Hematopoietic multipotent progenitor cell treated with erythropoietin and hydrocortisone succinate and interleukin-3 and kit ligand, for 15 days (in vitro differentiated cells): Measurements from ENCODE around the gene IL6.
"Not testable (repeated sequence)": the region's sequence is repeated elsewhere in the genome, so short reads cannot be mapped to it uniquely, and the experiment has no call there.

Experiments used
- DNase-seq: peaks from one replicate; pipeline ENCODE4 v3.0.0-alpha.2; 2015; ENCODE audit warnings: low spot score

IL6 gene

DNA sequence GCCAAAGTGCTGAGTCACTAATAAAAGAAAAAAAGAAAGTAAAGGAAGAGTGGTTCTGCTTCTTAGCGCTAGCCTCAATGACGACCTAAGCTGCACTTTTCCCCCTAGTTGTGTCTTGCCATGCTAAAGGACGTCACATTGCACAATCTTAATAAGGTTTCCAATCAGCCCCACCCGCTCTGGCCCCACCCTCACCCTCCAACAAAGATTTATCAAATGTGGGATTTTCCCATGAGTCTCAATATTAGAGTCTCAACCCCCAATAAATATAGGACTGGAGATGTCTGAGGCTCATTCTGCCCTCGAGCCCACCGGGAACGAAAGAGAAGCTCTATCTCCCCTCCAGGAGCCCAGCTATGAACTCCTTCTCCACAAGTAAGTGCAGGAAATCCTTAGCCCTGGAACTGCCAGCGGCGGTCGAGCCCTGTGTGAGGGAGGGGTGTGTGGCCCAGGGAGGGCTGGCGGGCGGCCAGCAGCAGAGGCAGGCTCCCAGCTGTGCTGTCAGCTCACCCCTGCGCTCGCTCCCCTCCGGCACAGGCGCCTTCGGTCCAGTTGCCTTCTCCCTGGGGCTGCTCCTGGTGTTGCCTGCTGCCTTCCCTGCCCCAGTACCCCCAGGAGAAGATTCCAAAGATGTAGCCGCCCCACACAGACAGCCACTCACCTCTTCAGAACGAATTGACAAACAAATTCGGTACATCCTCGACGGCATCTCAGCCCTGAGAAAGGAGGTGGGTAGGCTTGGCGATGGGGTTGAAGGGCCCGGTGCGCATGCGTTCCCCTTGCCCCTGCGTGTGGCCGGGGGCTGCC is at the start of gene IL6:
IL6 (plus strand) TSS at position 294 of the 807 bp plus-strand sequence; CDS start at position 357, 63 bp downstream.
- DNase-seq, result no peak

DNA sequence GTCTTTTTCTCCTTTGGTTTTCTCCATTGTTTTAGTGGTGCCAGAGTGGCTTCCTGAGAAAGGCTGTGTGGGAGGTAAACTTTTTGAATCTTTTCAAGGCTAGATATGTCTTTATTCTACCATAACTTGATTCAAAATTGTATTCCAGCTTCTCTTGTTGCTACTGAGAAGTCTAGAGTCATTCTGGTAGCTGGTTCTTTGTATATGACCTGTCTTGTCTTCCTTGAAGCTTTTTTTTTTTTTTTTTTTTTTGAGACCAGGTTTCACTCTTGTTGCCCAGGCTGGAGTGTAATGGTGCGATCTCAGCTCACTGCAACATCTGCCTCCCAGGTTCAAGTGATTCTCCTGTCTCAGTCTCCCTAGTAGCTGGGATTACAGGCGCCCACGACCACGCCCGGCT is 49.7 kb upstream of the IL6 start:
- not testable (repeated sequence) for DNase-seq

DNA sequence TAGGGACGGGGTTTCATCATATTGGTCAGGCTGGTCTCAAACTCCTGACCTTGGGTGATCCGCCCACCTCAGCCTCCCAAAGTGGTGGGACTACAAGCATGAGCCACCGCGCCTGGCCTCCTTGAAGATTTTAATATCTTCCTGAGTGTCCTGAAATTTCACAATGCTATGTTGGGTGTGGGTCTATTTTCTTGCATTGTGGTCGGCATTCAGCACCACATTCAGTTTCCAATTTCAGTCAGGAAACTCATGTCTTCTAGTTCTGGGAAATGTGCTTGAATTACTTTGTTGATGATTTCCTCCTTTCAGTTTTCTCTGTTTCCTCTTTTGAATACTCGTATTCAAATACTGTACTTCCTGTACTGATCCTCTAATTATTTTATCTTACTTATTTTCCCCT is 49.3 kb upstream of the IL6 start:
- no peak for DNase-seq

DNA sequence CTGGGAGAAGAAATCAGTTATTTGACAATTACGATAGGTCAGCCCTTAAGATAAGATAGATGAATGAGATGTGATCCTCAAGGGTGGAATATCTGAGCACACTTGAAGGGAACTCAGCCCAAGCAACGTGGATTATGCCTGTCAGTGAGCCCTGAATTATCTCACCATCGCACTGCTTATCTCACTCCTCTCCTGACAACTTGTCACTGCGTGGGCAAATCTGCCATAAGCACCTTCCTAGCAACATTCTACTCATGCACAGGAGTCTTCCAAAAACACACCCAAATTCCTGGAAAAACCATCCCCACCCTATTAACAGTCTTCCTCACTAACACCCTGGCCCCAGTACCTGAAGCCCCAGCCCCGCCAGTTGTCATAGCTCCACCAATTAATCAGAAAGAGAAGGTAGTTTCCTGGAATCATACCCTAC is 46.5 kb upstream of the IL6 start:
- no peak for DNase-seq

DNA sequence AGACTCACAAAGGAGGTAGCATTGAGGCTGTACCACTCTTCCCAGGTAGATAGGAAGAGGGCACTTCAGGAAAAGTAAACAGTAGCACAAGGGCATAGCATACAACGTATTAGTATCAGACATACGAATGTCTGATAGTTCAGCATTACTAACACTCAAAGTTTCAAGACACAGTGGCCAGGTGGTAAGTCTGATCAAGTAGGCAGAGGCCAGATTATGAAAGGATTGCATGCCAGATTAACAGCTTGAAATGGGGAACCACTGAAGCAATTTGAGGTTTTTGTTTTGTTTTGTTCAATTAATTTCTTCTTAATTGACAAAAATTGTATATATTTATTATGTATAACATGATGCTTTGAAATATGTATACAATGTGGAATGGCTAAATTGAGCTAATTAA is 45.7 kb upstream of the IL6 start:
- DNase-seq, result no peak

DNA sequence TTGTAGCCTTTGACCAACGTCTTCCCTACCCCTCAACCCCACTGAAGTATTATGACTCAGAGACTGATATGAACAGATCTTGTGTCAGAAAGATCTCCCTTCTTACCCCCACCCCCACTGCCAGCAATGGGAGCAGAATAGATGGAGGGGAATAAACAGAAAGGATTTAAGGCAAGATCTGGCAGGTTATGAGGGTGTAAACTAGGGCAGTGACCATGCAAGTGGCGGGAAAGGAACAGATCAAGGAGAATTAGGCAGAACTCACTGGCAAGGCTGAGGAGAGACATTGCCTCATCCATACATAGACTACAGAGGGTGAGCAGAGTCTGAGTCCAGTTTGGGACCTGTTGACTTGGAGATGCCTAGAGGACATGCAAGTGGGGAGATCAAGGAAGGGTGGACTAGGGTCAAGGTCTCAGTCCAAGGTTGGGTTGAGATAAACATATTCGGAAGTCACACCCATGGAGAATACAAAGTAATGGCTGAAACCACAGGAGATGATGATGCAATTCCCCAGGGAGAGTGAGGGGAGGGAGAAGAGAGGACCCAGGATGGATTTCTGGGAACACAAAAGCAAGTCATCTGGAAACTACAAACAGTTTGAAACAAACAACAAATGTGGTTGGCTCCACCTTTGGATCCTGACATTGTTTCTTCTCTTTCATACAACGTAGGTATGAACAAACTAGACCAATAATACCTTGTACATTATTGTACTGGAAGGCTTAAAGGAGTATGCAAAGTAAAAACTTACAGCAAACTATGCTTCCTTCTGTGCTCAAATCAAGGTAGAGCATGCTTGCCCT is 44.9 kb upstream of the IL6 start:
- DNase-seq, result no peak

DNA sequence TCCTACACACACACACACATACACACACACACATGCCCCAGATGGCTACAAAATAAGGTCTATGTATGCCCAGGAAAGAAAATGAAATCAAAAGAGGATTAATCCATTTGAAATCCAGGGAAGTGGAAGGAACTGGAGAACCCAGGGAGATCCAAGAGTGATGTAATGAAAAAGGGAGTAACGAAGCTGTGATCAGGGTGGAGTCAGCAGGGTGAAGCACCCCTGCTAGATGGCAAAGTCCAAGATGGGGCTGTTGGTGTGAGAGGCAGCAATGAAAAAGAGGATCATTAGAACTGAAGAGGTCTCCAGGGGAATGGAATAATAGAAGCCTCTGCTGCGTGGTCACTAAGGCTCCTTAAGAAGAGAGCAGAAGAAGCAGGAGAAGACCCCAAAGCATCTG is 43.6 kb upstream of the IL6 start:
- DNase-seq, result no peak

DNA sequence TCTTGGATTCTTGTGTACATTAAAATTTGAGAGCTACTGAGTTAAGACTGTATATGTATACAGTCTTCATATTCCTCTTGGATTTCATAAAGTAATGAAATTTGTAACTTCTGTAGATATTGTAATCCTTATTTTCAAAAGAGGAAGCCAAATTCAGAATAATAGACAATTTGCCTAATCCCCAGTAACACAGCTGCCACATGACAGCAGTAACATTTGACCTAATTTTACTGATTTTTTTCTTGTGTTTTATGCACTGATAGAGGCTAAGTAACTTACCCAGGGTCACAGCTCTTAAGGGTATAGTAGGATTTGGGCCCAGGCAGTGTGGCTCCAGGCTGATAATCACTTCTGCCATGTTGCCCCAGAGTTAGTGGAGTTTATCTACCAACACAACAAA is 40.4 kb upstream of the IL6 start:
- no peak for DNase-seq

DNA sequence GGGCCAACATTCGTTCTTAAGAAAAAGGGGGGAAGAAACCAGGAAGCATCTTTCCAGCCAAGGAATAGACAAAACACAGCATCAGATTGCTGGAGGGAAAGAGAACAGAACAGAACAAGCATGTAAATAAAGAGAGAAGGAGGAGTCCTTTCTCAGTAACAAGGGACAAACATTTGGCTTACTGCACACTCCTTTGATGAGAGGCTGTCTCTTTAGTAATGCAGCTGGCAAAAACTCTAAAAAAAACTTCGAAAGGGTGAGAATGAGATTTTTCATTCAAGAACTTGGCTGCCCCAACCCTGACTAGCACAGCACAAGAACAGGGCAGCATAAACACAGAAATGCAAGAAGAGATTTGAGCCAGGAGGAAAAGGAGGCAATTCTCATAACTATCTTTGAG is 38.9 kb upstream of the IL6 start:
- no peak for DNase-seq

DNA sequence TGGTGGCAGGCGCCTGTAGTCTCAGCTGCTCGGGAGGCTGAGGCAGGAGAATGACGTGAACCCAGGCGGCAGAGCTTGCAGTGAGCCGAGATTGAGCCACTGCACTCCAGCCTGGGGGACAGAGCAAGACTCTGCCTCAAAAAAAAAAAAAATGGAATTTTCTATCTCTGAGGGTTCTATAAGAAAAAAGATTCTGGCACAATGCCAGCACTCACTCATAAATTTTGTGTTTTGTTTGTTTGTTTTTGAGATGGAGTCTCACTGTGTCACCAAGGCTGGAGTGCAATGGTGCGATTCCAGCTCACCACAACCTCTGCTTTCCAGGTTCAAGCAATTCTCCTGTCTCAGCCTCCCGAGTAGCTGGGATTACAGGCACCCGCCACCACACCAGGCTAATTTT is 38.1 kb upstream of the IL6 start:
- not testable (repeated sequence) for DNase-seq

DNA sequence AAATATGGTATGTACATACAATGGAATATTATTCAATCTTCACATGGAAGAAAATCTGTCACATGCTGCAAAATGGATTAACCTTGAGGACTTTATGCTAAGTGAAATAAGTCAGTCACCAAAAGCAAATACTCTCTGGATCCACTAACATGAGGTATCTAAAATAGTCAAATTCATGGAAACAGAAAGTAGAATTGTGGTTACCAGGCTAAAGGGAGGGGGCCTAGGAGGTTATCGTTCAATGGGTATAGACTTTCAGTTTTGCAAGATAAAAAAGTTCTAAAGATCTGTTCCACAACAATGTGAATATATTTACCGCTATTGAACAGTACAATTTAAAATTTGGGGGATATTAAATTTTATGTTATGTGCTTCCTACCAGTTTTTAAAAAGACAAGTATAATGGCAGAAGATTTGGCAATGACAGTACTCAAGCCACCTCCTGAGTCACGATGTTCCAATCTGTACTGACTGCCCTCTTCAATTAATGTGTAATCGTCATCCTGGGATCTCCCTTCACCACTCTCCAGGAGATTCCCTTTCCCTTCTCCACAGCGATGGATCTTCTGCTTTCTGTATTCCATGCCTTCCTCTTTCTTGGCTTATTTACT is 32.3 kb upstream of the IL6 start:
- DNase-seq, result no peak

DNA sequence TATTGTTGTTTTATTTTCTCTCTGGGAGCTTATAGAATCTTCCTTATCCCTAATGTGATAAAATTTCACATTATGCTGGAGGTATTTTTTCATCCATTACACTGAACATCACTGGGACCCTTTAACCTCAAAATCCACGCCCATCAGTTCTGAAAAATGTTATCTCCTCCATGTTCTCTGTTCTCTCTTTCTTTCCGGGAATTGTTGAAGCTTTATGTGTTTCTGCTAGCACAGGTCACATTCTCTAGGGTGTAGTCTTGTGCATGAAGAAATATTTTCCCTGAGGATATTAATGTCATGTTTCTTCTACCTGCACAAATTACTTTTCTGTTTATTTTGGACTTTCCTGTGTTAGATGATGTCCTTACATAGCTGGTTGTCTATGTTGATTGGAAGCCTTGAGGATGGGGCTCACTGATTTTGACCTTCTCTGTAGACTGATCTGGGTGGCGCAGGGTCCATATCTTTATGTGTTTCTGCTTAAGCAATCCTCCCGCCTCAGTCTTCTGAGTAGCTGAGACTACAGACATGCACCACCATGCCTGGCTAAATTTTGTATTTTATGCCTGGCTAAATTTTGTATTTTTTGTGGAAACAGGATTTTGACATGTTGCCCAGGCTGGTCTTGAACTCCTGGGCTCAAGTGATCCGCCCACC is 31.4 kb upstream of the IL6 start:
- DNase-seq, result no peak

DNA sequence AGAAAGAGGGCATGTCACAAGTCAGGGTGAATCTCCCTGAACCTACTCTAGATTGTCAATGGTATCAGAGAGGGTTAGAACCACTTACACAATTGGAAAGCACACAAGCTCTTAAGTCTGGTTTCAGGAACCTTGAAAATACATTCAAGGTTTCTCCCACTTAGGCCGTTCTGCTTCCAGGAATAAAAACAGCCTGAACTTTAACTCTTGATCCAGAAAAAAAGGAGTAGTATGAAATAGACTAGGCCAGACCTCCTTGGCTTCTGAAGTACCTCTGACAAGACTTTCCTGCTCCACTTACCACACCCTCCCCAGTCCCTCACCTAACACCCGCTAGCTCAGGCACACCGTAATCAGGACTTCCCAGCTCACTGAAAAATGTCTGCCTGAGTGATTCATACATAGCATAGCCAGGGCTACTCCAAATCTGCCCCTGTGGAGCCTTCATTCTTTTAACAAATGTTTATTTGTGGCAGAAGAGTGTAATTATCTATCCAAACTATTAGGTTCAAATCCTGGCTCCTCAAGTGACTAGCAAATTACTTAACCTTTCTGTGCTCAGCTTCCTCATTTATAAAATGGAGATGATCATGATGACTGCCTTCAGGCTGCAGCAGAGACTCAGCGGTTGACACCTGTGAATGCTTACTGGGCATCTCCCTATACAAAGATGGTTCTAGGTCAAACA is 30.3 kb upstream of the IL6 start:
- DNase-seq, result no peak

DNA sequence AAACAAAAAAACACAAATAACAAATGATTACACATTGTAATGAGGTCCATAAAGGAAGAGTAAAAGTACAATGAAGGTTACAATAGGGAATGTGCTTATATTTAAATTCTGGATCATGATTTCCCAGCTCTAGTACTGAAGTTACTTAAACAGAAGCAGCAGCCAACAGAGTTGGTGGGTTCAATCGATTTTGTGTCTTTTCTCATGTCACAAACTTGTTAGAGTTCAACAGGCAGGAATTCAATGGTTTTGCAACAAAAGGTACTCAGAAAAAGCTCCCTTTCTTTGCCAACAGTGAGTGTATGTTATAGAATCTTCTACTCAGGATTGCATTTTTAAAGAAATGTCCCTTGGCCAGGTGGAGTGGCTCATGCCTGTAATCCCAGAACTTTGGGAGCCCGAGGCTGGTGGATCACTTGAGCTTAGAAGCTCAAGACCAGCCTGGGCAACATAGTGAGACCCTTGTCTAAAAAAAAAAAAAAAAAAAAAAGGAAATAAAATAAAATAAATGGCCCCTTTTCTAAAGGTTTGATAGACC is 29.6 kb upstream of the IL6 start:
- DNase-seq, result no peak

DNA sequence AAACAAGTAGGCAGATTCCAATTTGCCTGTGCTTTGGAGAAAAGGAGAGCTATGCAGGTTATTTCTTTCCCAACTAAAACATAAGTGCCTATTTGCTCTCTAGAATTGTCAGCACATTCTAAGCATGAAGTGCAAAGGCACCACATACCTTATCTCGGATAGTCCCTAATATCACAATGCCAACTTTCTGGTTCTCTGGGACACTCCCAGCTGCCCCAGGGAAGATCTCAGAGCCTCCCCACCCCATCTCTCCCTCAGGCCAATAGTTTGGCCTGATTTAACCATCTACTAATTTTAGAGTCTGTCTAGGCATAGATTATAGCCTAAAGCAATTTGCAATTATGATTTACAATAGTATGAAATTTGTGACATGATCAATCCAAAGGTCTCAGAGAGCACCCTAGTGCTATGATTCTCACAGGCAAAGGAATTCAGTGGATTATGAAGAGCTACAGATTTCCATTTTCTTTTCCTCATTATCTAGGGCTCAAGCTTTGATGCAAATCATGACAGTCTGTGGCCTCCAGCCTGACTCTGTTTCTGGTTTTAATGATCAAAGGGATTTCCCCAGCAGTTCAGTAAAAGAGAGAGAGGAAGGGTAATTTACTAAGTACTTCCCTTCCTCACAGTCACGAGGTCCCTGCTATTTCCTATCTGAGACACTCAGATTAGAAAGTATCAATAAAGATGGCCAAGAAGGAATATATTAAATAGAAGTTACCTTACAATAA is 29.0 kb upstream of the IL6 start:
- DNase-seq, result no peak

DNA sequence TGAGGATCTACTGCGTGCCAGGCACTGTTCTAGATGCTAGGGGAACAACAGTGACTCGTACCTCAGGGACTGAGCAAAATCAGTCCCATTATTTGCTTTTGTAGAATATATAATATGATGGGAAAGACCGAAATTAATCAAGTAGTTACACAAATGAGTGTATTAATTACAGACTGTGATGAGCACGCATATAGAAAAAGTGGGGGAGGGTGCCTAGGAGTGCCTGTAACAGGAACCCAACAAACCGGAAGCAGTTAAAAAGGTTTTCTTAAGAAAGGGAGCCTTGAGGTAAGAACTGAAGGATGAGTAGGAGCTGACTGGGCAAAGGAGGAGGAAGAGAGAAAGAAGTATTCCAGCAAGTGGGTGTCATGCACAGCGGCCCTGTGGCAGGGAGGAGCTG is 28.2 kb upstream of the IL6 start:
- no peak for DNase-seq

DNA sequence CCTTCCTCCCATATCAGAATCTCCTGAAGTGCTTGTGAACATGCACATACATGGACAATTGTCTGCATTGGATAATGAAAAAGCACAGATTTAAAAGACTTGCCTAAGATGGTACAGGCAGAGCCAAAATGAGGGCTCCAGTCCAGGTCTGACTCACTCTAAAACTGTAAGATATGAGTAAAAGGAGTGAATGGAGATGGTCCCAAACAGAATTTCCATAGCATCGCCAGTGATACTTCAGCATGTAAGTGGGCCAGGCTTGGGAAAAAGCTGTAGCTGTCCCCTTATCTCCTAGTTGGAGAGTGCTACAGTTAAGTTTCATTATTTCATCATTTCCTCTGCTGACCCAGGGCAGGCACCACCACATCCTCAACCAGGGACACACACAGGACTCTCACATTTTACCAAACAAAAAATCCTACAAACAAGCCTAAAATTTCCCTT is 26.4 kb upstream of the IL6 start:
- no peak for DNase-seq

DNA sequence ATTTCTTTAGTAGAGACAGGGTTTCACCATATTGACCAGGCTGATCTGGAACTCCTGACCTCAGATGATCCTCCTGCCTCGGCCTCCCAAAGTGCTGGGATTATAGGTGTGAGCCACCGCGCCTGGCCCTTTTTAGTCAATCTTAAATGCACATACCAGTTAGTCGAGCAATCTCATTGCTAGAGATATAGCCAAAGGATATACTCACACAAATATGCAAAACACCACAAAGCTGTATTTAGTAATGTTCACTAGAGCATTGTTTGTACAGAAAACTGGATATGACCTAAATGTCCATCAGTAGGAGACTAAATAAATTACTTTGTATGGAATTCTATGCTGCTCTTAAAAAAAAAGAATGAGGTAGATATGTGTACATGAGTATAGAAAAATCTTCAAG is 24.5 kb upstream of the IL6 start:
- DNase-seq, result no peak

DNA sequence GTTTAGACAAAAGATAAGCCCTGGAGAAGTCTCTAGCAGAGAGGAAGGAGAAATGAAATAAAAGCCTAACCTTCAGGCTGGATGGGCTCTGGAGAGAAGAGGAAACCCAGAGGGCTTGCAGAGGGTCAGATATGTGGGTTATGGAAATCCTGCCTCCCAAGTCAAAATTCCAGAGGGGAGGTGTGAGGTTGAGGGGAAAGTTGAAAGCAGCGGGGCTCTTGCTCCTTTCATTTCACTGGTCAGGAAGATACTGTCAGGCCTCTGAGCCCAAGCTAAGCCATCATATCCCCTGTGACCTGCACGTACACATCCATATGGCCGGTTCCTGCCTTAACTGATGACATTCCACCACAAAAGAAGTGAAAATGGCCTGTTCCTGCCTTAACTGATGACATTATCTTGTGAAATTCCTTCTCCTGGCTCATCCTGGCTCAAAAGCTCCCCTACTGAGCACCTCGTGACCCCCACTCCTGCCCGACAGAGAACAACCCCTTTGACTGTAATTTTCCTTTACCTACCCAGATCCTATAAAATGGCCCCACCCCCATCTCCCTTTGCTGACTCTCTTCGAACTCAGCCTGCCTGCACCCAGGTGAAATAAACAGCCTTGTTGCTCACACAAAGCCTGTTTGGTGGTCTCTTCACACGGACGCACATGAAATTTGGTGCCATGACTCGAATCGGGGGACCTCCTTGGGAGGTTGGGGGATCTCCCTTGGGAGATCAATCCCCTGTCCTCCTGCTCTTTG is 23.7 kb upstream of the IL6 start:
- not testable (repeated sequence) for DNase-seq

DNA sequence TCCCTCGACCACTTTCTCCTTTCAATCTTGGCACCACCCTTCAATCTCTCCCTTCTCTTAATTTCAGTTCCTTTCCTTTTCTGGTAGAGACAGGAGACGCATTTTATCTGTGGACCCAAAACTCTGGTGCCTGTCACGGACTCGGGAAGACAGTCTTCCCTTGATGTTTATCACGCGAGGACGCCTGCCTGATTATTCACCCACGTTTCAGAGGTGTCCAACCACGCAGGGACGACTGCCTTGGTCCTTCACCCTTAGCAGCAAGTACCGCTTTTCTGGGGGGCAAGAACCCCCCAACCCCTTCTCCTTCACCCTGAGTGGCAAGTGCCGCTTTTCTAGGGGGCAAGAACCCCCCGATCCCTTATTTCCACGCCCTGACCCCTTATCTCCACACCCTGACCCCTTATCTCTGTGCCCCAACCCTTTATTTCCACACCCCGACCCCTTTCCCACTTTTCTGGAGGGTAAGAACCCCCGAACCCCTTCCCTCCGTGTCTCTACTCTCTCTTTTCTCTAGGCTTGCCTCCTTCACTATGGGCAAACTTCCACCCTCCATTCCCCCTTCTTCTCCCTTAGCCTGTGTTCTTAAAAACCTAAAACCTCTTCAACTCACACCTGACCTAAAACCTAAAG is 22.9 kb upstream of the IL6 start:
- not testable (repeated sequence) for DNase-seq
